KMS-11 (cell line): ENCODE measurements around the gene ULK4.

ENCODE experiments used
- H2AFZ ChIP-seq: fragments of 200-600 bp; sonication (generic); 2 replicates; pipeline ENCODE4 v1.6.1; 2016; ENCODE audit warnings: antibody characterized with exemption, mixed run types, low read depth
- H3K27ac ChIP-seq: fragments of 200-600 bp; sonication (generic); 2 replicates; pipeline ENCODE4 v1.6.1; 2016; ENCODE audit warnings: mild to moderate bottlenecking, mixed run types
- H3K27me3 ChIP-seq: fragments of 200-600 bp; sonication (generic); 2 replicates; pipeline ENCODE4 v1.6.1; 2017; ENCODE audit warnings: mild to moderate bottlenecking, low read depth, mixed run types, moderate library complexity; ENCODE audit not compliant: insufficient read depth
- H3K36me3 ChIP-seq: fragments of 200-600 bp; sonication (generic); 2 replicates; pipeline ENCODE4 v1.6.1; 2017; ENCODE audit warnings: mild to moderate bottlenecking, mixed run types; ENCODE audit not compliant: insufficient read depth
- H3K4me1 ChIP-seq: fragments of 200-600 bp; sonication (generic); 2 replicates; pipeline ENCODE4 v1.6.1; 2016; ENCODE audit warnings: mild to moderate bottlenecking, low read depth, mixed run types; ENCODE audit not compliant: poor library complexity, severe bottlenecking
- H3K4me2 ChIP-seq: fragments of 200-600 bp; sonication (generic); 2 replicates; pipeline ENCODE4 v1.7.0; 2016; ENCODE audit warnings: mild to moderate bottlenecking, mixed run types
- H3K4me3 ChIP-seq: fragments of 200-600 bp; sonication (generic); IDR thresholded peaks from 2 replicates; pipeline ENCODE4 v1.6.1; 2017; ENCODE audit warnings: low read depth, low read length, mixed read lengths; ENCODE audit not compliant: insufficient read depth
- H3K79me2 ChIP-seq: fragments of 200-600 bp; sonication (generic); 2 replicates; pipeline ENCODE4 v1.6.1; 2016; ENCODE audit warnings: low read depth, mixed run types; ENCODE audit not compliant: insufficient read depth
- H3K9ac ChIP-seq: fragments of 200-600 bp; sonication (generic); 2 replicates; pipeline ENCODE4 v1.6.1; 2016; ENCODE audit warnings: mild to moderate bottlenecking, mixed run types
- H4K20me1 ChIP-seq: fragments of 200-600 bp; sonication (generic); 2 replicates; pipeline ENCODE4 v1.6.1; 2016; ENCODE audit warnings: mild to moderate bottlenecking, mixed run types; ENCODE audit not compliant: insufficient read depth
- TF ChIP-seq, protein P1 (sequence below): fragments of 200-600 bp; sonication (generic); conservative IDR thresholded peaks from 2 replicates; pipeline ENCODE4 v1.6.1; 2017; ENCODE audit warnings: low read depth, mild to moderate bottlenecking, antibody characterized with exemption, low read length, moderate library complexity, mixed read lengths

The ULK4 gene

DNA sequence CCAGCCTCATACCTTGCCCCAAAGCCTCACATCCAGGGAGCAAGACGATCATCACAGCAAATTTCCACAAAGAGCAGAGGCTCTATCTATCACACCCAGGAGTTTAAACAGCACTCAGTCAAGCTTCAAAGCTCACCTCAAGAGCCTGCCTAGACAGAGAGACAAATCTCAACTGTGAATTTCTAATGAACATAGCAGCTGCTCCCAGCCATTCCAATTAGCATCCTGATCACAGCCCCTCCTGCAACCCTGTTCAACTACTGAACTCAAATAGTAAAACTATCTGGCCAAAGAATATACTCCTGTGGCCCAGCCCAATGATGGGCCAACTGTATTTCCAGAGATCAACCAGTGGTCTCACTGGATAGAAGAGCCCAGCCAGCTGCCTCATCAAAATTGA is 492.8 kb downstream of the ULK4 start:
- H3K36me3 ChIP-seq: no peaks in the 10 kb centered on the region
- H4K20me1 ChIP-seq: no peaks in the 10 kb centered on the region
- no peak overlapping the region for H3K4me3 ChIP-seq
- H3K27me3 ChIP-seq: no peaks in the 10 kb centered on the region
- TF ChIP-seq, protein P1, sequence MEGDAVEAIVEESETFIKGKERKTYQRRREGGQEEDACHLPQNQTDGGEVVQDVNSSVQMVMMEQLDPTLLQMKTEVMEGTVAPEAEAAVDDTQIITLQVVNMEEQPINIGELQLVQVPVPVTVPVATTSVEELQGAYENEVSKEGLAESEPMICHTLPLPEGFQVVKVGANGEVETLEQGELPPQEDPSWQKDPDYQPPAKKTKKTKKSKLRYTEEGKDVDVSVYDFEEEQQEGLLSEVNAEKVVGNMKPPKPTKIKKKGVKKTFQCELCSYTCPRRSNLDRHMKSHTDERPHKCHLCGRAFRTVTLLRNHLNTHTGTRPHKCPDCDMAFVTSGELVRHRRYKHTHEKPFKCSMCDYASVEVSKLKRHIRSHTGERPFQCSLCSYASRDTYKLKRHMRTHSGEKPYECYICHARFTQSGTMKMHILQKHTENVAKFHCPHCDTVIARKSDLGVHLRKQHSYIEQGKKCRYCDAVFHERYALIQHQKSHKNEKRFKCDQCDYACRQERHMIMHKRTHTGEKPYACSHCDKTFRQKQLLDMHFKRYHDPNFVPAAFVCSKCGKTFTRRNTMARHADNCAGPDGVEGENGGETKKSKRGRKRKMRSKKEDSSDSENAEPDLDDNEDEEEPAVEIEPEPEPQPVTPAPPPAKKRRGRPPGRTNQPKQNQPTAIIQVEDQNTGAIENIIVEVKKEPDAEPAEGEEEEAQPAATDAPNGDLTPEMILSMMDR: no peak
- no peak overlapping the region for H3K4me2 ChIP-seq
- no peak overlapping the region for H3K27ac ChIP-seq
- H3K9ac ChIP-seq: no peak overlapping the region
- H3K4me1 ChIP-seq: no peaks in the 10 kb centered on the region
- H3K79me2 ChIP-seq: no peaks in the 10 kb centered on the region
- H2AFZ ChIP-seq: no peak overlapping the region

GRCh38 chr3:41467481-41467880 is 494.4 kb downstream of the ULK4 start:
- no peak overlapping the region for H3K9ac ChIP-seq
- TF ChIP-seq, protein P1: no peak
- H3K4me2 ChIP-seq: no peak overlapping the region
- no peaks in the 10 kb centered on the region for H3K27me3 ChIP-seq
- no peak overlapping the region for H2AFZ ChIP-seq
- no peak overlapping the region for H3K4me3 ChIP-seq
- no peaks in the 10 kb centered on the region for H3K36me3 ChIP-seq
- no peaks in the 10 kb centered on the region for H4K20me1 ChIP-seq
- H3K79me2 ChIP-seq: no peaks in the 10 kb centered on the region
- no peaks in the 10 kb centered on the region for H3K4me1 ChIP-seq
- no peak overlapping the region for H3K27ac ChIP-seq

DNA sequence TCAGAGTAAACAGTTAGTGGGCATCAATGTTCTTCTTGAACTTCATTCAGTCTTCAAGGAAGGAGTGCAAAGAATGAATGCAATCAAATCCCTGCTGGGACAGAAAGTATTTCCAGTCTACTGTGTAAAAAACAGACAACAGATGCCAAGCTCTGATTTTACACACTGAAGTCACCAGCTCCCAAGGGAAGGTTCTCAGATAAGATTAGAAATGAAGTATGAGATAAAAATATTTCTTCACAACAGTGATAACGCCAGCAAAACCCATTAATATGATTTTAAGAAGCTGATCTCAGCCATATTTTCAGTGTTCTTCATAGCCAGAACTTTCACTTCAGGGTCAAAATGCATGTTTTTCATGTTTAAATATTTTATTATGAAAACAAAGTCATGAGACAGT is 497.0 kb downstream of the ULK4 start:
- H3K27ac ChIP-seq: no peak overlapping the region
- no peak overlapping the region for H3K4me3 ChIP-seq
- no peaks in the 10 kb centered on the region for H4K20me1 ChIP-seq
- H3K4me2 ChIP-seq: no peak overlapping the region
- no peaks in the 10 kb centered on the region for H3K36me3 ChIP-seq
- no peaks in the 10 kb centered on the region for H3K4me1 ChIP-seq
- TF ChIP-seq, protein P1: no peak
- no peak overlapping the region for H2AFZ ChIP-seq
- H3K79me2 ChIP-seq: no peaks in the 10 kb centered on the region
- H3K9ac ChIP-seq: no peak overlapping the region
- no peaks in the 10 kb centered on the region for H3K27me3 ChIP-seq

GRCh38 chr3:41464401-41464800 is 497.5 kb downstream of the ULK4 start:
- H3K36me3 ChIP-seq: no peaks in the 10 kb centered on the region
- H3K4me3 ChIP-seq: no peak overlapping the region
- no peaks in the 10 kb centered on the region for H3K79me2 ChIP-seq
- H3K9ac ChIP-seq: no peak overlapping the region
- TF ChIP-seq, protein P1: no peak
- no peaks in the 10 kb centered on the region for H3K4me1 ChIP-seq
- H3K27ac ChIP-seq: no peak overlapping the region
- H3K27me3 ChIP-seq: no peaks in the 10 kb centered on the region
- H3K4me2 ChIP-seq: no peak overlapping the region
- no peak overlapping the region for H2AFZ ChIP-seq
- no peaks in the 10 kb centered on the region for H4K20me1 ChIP-seq
